Measurements from ENCODE around the gene TMEM167B.

- TF ChIP-seq, protein P1, sequence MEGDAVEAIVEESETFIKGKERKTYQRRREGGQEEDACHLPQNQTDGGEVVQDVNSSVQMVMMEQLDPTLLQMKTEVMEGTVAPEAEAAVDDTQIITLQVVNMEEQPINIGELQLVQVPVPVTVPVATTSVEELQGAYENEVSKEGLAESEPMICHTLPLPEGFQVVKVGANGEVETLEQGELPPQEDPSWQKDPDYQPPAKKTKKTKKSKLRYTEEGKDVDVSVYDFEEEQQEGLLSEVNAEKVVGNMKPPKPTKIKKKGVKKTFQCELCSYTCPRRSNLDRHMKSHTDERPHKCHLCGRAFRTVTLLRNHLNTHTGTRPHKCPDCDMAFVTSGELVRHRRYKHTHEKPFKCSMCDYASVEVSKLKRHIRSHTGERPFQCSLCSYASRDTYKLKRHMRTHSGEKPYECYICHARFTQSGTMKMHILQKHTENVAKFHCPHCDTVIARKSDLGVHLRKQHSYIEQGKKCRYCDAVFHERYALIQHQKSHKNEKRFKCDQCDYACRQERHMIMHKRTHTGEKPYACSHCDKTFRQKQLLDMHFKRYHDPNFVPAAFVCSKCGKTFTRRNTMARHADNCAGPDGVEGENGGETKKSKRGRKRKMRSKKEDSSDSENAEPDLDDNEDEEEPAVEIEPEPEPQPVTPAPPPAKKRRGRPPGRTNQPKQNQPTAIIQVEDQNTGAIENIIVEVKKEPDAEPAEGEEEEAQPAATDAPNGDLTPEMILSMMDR (IDR thresholded peaks at IDR 0.05): peak; percentile 85
- TF ChIP-seq EZH2 (IDR thresholded peaks at IDR 0.05; ENCODE audit: borderline replicate concordance, insufficient read depth, low read depth, low read length, poor library complexity, severe bottlenecking): no peak
Measured at GRCh38 chr1:109112652-109113285, 22.2 kb downstream of the TMEM167B start.
